Liver (tissue), 3 donors: ENCODE data around the gene DRAXIN.

ENCODE experiments used
- TAF1 ChIP-seq: conservative IDR thresholded peaks from 2 replicates; pipeline ENCODE4 v1.6.1; 2016; ENCODE audit warnings: antibody characterized with exemption, mild to moderate bottlenecking
- TF ChIP-seq, protein P1 (sequence below): fragments of 150-350 bp; IDR thresholded peaks from 2 replicates; pipeline ENCODE4 v1.5.1; 2017; ENCODE audit warnings: improper control_type of control experiment, low read depth, low read length; ENCODE audit not compliant: missing input control
- TF ChIP-seq, protein P2 (sequence below): IDR thresholded peaks from 2 replicates; pipeline ENCODE4 v1.6.1; 2016; ENCODE audit warnings: antibody characterized with exemption
- donor health status: healthy.
- donor health status: healthy.

- TF ChIP-seq, protein P1, sequence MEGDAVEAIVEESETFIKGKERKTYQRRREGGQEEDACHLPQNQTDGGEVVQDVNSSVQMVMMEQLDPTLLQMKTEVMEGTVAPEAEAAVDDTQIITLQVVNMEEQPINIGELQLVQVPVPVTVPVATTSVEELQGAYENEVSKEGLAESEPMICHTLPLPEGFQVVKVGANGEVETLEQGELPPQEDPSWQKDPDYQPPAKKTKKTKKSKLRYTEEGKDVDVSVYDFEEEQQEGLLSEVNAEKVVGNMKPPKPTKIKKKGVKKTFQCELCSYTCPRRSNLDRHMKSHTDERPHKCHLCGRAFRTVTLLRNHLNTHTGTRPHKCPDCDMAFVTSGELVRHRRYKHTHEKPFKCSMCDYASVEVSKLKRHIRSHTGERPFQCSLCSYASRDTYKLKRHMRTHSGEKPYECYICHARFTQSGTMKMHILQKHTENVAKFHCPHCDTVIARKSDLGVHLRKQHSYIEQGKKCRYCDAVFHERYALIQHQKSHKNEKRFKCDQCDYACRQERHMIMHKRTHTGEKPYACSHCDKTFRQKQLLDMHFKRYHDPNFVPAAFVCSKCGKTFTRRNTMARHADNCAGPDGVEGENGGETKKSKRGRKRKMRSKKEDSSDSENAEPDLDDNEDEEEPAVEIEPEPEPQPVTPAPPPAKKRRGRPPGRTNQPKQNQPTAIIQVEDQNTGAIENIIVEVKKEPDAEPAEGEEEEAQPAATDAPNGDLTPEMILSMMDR: peak; percentile 54
- TF ChIP-seq, protein P2, sequence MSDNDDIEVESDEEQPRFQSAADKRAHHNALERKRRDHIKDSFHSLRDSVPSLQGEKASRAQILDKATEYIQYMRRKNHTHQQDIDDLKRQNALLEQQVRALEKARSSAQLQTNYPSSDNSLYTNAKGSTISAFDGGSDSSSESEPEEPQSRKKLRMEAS: no peak
- TF ChIP-seq TAF1: no peak
Measured at GRCh38 chr1:11749203-11749689, 57.7 kb downstream of the DRAXIN start.
